Frontal cortex (tissue), 4 donors: Measurements from ENCODE around the gene CLPX. TPM values are rescaled to one million over a fixed set of nuclear protein-coding genes. Genes with fewer than 3 reads are reported as not detected.
"Not testable (repeated sequence)": the region's sequence is repeated elsewhere in the genome, so short reads cannot be mapped to it uniquely, and the experiment has no call there.

ENCODE experiments used
- DNase-seq, 2 donors: peaks; one replicate each; pipeline ENCODE4 v3.0.0; 2012; ENCODE audit warnings: low spot score in 2 of 2
- FAIRE-seq: peaks from 2 replicates; lab custom pipeline; 2012; peaks lifted over from hg19 to GRCh38; lab: Jason Lieb, UNC
- total RNA-seq: library from RNA; depleted of rRNA; stranded (reverse); fragments of >200 nt; gene quantifications from one replicate; pipeline ENCODE4 v1.2.3, GENCODE V29; 2014
- donor health status: control.
- donor health status: control.
- donor health status: control.

The CLPX gene
- 73.4 TPM for total RNA-seq

DNA sequence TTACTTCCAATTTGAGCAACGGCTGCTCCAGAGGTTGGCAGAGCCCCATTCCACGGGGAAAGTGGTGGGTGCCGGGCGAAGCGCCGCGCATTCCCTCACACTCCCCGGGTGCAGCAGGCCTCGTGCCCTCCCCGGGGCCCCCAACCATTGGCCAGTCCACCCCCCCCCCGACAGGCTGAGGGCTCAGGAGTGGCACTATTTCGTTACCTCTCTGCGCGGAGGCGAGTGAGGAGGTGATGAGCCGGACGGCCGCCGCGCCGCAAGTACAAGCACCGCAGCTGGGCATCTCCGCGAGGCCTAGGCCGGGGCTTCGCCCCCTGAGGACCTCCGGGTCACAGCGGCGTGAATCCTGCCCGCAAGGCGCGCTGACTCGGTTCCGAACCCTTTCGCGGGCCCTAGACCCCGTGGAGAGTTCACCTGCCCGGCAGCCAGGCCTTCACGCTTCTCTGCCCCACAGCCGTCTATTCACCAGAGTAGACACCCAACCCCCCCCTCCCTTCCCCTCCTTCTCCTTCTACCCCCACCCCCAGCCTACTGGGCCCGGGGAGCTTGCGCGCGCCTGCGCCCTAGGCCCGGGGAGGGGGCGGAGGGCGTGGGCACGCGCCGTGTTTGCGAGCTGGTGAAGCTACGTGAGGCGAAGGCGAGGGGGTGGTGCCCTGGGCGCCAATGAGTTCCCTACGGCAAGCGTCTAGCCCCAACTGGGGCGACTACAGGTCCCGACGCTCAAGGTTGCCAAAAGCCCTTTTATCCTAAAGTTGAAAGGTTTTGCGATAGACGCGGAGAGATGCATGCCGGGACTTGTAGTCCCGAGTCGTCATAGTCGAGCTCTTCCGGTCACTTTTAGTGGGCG is at the start of gene CLPX:
CLPX (minus strand) TSS at position 475 of the 850 bp plus-strand sequence; CDS start at position 286, 189 bp downstream.
- DNase-seq (peak; percentile 81 to 83), FAIRE-seq (no peak)

- no peak for DNase-seq
- FAIRE-seq: no peak
Observed at GRCh38 chr15:65233696-65234095, 48.6 kb upstream of the CLPX start.

GRCh38 chr15:65232520-65232919 is 47.4 kb upstream of the CLPX start:
- DNase-seq (no peak), FAIRE-seq (no peak)

DNA sequence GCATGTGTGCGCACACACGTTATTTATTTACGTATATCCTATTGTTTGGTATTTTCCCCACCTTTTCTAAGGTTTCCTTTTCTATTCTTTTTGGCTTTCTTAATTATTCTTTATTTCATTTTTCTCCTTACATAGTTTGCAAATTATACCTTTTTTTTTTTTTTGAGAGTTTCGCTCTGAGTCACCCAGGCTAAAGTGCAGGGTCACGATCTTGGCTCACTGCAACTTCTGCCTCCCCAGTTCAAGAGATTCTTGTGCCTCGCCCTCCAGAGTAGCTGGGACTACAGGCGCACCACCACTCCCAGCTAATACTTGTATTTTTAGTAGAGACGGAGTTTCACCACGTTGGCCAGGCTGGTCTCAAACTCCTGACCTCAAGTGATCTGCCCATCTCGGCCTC is 46.2 kb upstream of the CLPX start:
- FAIRE-seq: no peak
- no peak for DNase-seq

DNA sequence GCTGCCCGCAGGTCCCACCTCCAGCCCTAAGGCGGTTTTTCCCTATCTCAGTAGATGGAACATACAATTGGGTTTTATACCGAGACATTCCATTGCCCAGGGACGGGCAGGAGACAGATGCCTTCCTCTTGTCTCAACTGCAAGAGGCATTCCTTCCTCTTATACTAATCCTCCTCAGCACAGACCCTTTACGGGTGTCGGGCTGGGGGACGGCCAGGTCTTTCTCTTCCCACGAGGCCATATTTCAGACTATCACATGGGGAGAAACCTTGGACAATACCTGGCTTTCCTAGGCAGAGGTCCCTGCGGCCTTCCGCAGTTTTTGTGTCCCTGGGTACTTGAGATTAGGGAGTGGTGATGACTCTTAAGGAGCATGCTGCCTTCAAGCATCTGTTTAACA is 41.8 kb upstream of the CLPX start:
- not testable (repeated sequence) for FAIRE-seq, DNase-seq

DNA sequence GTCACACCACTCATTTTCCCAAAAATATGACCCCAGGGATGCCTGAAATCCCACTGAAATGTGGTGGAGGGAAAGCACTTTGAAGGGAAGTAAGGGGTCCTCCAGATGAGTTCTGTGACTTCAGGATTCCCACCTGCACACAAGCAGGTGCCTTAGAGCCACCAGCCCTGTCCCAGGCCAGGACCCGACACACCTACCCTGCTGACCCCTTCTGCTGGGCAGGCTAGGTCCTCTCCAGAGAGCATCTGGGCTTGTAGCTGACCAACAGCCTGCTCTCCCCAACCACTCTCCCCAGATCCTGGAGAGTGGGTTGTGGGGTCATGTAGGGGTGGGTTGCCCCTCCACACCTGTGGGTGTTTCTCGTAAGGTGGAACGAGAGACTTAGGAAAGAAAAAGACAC is 41.1 kb upstream of the CLPX start:
- FAIRE-seq (no peak), DNase-seq (no peak)

DNA sequence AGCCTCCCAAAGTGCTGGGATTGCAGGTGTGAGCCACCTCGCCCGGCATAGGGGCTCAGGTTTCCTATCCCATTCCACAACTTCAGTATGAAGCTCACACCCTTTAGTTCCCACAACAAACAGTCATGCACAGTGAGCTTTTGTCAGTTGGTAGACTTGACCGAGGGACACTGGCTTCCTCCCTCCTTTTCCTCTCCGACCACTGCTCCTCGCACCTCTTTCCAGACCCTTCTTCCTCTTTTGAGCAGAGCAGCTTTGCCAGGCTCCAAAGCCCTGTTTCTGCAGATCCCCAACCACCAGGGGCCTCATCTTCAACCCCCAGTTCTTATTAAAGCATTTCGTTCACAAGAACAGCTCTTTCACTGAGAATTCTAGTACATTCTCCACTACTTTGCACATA is 38.9 kb upstream of the CLPX start:
- DNase-seq (no peak), FAIRE-seq (no peak)

GRCh38 chr15:65222891-65223290 is 37.7 kb upstream of the CLPX start:
- FAIRE-seq (no peak), DNase-seq (no peak)

GRCh38 chr15:65221697-65222096 is 36.6 kb upstream of the CLPX start:
- no peak for FAIRE-seq
- DNase-seq: no peak

GRCh38 chr15:65219137-65219536 is 34.0 kb upstream of the CLPX start:
- no peak for DNase-seq
- FAIRE-seq: no peak

GRCh38 chr15:65217526-65218482 is 32.7 kb upstream of the CLPX start:
- no peak for FAIRE-seq
- DNase-seq: no peak

- DNase-seq (no peak), FAIRE-seq (no peak)
Observed at GRCh38 chr15:65215496-65215895, 30.4 kb upstream of the CLPX start.

DNA sequence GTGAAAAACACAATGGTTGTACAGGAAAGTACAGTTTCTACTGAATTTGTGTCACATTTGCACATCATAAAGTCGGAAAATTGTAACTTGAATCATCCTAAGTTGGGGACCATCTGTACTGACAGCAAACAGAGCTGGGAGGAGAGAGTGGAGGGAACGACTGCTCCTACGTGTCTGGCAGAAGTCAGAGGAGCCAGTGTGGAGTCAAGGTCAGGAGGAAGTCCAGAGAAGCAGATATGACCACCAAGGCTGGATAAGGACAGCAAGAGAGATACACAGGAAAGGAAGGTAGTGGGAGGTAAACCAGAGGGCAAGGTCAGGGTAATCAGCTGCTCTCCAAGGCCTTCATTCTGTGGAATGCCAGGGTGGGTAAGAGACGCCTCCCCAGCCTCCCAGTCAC is 28.9 kb upstream of the CLPX start:
- DNase-seq (no peak), FAIRE-seq (no peak)

DNA sequence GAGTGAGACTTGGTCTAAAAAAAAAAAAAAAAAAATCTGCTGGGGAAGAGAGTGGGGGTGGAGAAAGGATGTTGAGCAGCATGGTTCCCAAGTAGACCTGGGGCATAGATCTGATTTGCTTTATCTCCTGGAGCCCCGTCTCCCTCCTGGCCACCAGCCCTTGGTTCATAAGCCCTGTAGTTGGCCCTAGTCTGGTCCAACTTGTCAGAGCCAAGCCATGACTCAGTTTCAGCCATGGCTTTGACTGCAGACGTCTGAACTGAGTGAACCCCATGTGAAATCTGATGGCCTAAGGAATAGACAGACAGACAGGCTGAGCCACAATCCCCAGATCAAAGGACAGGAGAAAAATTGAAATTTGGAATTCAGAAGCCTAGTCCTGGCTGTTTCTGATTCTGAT is 28.1 kb upstream of the CLPX start:
- FAIRE-seq (no peak), DNase-seq (no peak)

GRCh38 chr15:65212097-65212496 is 27.0 kb upstream of the CLPX start:
- FAIRE-seq (no peak), DNase-seq (no peak)

DNA sequence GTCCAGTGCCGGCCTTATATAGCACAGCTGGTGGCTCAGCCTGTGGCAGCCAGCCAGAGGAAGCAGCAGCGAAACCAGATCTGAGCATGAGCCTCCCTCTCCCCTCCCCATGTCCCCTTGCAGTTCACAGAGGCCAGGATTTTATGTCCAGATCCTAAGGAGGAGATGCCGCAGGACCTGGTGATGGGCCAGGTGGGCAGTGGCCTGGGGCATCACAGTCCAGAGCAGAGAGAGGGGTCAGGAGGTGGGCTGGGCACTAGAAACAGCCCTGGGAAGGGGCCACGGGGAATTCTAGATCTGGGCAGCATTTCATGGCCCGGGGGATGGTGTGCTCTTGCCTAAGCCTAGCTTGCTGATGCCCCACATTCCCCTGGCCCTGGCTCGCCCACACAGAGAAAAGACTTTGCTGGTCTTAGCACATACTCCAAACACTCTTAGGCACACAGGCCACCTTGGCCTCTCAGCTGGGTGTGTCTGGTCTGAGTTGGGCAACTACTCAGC is 26.4 kb upstream of the CLPX start:
- FAIRE-seq: no peak
- no peak for DNase-seq

- DNase-seq (no peak), FAIRE-seq (no peak)
Observed at GRCh38 chr15:65210770-65211481, 25.8 kb upstream of the CLPX start, which contains the start of gene CILP. TSS of gene CILP (minus strand) at chr15:65211473. CDS start at chr15:65209755, 1,718 bp downstream.

GRCh38 chr15:65209701-65210643 is 24.8 kb upstream of the CLPX start:
- DNase-seq (no peak), FAIRE-seq (no peak)

- DNase-seq: no peak
Observed at GRCh38 chr15:65208647-65209046, 23.5 kb upstream of the CLPX start.

More at GRCh38 chr15:65208647-65209046, 23.5 kb upstream of the CLPX start:
- no peak for FAIRE-seq
